NOMO-1 (cell line): ENCODE measurements around the gene RAD51B.

ENCODE experiments used
- DNase-seq, 2 experiments: peaks; one replicate each; lab custom pipeline; 2025; ENCODE audit not compliant: unreplicated experiment in 2 of 2; lab: John Stamatoyannopoulos, UW

RAD51B gene

DNA sequence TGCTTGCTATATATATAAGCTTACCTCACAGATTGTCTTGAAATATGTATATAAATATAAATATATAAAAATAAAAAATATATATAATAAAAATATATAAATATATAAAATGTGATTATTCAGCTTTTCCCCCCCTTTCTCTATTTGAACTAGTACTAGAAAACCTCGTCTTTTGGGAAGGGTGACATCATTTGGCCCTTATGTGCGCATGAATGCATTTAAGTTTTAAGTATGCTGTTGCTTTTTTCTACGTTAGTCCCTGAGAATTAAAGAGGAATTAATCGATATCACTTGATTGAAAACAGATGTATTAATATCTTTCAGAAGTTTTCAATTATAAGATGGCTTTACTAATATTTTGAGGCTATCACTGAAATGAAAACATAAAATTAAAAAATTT lies 69.9 kb downstream of the RAD51B start:
- no peak for DNase-seq

DNA sequence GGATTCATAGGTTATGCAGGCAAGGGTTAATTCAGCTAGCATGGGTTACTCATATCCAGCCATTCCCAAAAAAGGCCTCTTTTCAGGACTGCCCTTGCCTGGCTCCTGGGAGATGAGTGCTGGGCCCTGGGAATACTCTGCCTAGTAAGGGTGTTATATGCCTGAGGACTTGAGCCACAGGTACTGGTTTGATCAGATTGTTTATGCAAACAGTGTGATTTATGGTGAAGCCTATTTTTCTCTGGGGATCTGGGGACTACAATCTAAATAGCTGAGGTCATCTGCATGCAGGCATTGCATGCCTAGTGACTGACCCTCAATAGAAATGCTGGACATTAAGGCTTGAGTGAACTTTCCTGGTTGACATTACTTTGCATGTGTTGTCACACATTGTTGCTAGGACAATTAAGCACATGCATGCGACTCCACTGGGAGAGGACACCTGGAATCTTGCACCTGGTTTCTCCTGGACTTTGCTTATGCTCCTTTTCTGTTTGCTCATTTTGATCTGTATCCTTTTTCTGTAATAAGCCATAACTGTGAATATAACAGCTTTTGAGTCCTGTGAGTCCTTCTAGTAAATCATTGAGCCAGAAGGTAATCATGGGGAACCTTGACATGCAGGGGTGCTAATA lies 73.0 kb downstream of the RAD51B start:
- DNase-seq, result no peak

DNA sequence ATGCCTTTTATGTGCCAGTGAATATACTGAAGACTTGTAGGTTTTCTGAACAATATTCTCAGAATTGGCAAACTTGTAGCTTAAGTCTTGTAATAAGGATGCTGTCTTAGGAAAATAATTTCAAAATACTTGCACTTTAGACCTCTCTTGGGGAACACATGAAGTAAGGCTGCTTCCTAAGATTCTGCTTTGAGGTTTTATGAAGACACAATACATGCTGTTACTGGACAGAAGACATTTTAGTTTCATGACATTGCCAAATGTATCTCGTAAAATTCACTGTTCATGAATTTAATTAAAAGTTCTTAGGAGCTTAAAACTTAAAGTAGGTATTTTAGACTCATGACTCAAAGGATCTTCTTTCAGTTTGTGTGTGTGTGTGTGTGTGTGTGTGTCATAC lies 80.7 kb downstream of the RAD51B start:
- DNase-seq, result no peak

DNA sequence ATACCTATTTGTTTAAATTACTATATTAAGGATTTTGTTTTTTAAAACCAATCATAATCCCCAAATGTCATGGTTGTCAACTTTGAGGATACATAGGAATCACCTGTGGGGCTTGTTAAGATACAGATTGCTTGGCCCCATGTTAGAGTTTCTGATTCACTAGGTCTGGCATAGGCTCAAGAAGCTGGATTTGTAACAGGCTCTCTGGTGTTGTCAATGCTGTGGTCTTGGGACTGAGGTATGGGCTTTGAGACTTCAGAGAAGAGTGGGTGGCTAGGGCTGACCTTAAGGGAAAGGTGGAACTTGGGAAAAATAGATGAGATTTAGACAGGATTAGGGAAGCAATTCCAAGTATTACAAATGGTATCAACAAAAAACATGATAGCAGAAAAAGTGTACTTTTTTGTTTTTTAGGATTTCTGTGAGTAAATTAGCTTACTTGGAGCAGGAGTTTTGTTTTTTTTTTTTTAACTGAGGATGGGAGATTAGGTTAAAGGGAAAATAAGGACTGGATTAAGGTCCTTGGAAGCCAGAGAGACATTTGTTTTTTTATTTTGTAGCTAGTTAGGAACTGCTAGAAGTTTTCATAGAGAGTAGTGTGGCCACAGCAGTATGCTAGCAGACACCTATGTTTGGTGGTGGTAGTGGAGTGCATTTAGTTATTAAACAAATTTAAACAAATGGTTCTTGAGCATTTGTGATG lies 88.6 kb downstream of the RAD51B start:
- no peak for DNase-seq

DNA sequence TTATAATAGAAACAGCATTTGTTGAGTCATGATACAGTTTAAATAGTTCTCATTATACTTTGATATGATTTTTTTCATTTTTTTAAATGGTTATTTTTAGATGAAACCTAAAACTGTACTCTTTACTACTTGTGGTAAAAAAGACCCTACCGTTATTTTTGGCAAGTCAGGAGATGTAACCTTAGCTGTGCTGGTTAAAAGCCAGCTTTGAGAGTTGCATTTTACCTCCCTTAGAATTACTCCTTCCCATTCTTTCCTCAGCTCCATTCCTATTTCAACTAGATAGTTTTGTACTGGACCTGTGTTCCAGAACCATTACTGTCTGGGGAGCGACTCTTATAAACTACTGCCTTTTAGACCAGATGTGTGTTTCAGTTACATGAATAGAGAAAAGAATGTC lies 92.0 kb downstream of the RAD51B start:
- DNase-seq, result no peak

DNA sequence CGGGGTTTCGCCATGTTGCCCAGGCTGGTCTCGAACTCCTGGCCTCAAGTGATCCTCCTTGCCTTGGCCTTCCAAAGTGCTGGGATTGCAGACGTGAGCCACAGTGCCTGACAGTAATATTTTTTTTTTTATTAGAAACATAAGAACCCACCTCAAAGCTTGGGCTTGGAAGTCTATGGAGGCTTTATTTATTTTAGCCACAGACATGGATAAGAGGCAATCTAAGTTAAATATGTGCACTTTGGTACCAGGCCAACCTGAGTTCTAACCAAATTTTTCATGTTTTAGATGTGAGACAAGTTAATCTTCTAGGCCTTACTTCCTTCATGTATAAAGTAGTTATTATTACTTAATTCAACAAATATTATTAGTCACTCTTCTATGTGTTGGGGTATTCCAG lies 96.9 kb downstream of the RAD51B start:
- DNase-seq, result no peak

DNA sequence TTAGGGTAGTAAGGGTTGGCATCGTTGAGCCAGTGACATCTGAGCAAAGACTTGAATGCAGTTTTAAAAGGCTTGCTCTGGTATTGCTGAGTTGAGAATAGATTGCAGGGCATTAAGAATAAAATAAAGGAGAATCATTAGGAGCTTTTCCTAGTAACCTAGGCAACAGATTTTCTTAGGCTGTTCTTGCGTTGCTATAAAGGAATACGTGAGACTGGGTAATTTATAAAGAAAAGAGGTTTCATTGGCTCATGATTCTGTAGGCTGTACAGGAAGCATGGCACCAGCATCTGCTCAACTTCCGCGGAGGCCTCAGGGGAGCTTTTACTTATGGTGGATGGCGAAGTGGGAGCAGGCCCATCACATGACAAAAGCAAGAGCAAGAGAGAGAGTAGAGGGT lies 97.4 kb downstream of the RAD51B start:
- no peak for DNase-seq

DNA sequence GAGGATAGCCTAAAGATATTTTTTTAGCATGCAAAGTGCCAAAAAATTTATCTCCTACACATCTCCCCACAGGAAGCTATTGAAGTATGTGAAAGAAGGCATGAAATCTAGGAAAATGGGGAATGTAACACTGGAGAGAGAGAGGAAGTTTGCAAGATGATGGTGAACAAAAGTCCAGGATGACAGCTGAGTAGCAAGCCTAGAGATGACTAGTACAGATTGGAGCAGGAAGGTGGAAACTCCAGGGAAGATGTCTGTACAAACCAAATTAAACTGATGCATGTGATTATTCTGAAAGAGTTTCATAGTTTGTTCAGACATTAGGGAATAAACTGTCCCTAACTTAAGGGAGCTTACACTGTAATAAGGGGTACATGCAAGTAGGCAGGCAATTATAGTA lies 99.3 kb downstream of the RAD51B start:
- DNase-seq, result no peak

DNA sequence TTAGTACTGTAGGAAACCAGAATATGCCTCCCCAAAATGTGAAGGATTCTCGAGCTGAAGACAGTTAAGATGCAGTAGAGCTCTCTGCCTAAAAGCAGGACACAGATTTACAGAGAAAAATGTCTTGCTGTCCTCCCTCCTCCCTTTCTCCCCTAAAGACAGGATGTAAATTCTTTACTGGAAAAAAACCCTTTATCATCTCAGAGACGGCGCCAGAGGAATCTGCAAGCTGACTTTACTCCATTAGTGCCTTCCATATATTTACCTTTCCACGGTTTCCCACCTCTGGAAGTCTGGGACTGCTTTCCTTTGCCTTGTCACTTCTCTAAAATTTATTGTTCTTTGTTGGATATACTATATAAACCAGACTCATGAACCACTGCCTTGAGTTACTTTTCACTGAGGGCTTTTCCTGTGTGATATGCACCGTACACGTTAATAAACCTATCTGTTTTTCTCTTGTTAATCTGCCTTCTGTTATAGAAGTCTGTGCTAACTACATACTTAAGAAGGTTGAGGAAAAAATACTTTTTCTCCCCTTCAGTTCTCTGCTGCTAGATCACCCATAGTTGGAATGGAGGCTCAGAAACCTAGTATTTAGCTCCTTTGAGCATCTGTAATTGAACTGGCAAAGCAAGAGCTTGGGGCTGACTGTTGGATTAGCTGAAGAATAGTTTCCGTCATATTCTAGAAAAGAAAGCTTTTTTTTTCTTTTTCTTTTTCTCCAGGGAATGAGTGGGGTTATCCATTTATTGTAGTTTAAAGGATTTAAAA lies 99.9 kb downstream of the RAD51B start:
- DNase-seq, result no peak

DNA sequence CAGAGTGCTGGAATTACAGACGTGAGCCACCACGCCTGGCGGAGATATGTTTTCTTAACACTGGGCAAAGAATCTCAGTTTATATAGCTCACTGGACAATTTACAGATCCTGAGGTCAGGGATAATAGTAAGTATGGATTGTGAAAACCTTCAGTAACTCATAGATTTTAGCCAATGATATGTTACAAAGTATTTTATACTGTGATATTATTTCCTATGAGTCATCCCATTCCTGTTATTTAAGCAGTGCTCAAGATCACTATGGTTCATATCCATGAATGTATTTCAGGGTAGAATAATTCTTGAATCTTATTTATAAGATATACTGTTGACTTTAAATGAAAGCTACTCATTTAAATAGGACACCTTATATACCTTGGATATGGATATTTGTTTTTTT lies 107.2 kb downstream of the RAD51B start:
- DNase-seq, result no peak

DNA sequence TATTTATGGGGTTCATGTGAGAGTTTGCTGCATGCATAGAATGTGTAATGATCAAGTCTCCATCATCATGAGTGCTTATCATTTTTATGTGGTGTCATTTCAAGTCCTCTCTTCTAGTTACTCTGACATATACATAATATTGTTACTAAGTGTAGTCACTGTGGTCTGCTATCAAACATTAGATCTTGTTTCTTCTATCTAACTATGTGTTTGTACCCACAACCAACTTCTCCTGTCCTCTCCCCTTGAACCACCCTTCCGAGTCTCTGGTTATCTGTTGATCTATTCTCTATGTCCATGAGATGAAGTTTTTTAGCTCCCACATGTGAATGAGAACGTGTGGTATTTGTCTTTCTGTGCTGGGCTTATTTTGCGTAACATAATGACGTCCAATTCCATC lies 107.7 kb downstream of the RAD51B start:
- DNase-seq, result no peak

DNA sequence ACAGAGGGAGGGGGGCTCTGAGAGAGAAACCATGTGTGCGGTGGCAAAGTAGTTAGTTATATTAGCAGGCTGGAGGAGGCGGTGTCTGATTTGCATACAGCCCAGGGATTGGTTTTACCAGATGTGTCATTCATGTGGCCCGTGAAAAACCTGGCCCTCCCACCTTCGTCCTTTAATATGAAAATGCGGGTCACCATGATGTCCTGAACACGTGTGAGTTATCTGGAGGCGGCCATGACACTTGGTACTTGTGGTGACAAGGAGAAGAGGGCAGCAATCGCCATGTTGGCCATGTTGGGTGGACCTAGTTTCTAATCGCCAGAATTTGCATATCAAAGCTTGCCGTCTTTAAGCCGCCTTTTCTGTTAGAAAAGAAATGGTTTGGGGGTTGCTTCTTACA lies 108.8 kb downstream of the RAD51B start:
- DNase-seq, result no peak

DNA sequence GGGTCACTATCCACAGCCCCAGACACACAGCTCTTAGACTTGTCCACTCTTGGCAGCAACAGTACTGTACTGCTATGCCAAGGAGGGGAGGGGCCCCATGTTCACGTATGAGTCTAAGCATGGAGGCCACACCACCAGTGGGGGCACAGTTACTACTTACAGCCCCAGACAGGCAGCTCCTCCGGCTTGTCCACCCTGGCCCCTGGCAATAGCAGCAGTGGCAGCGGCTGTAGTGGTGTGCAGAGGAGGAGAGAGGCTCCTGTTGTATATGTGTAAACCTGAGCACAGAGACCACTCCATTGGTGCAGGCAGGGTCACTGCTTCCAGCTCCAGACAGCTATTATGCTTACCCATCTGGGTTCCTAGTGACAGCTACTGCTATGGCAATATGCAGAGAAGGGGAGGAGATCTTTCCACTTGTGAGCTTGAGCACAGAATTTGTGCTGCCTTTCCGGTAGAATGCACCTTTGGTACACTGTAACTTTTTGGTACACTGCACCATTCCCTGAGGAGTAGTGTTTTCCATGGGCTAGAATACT lies 113.2 kb downstream of the RAD51B start:
- no peak for DNase-seq

DNA sequence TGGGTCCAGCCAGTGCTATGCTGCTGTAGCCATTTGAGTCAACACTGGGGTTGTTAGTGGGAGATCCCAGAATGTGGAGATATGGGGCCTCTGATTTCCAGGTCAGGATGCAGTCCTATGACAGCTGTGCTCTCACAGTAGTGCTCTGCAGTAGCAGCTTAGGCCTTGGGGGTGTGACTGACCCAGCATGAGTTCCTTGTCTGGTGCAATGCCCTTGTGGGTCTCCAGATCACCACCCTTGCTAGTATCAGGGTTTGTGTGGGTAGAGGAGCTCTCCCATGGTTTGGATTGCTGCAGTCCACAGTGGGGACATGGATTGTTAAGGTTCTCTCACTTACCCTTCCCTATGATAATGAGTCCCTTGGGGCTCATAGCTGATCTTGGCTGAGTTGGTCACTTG lies 113.7 kb downstream of the RAD51B start:
- no peak for DNase-seq

DNA sequence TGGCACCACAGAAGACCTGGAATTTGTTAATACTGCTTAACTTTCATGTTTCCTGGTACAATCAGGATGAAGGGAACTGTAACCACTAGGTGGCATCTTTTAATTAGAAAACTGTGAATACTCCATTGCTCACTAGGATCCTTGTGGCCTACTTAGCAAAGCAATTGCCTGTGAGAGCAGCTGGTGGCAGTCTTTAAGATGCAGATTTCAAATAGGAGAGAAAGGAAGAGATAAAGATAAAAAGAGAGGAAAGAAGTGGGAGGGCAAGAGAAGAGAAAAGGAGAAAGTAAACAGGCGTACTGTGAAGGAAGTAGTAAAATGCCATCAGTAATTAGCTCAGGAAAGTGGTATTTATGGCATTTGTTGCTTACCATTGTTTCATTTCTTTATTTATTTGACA lies 114.5 kb downstream of the RAD51B start:
- DNase-seq, result peak; percentile 25 to 51

DNA sequence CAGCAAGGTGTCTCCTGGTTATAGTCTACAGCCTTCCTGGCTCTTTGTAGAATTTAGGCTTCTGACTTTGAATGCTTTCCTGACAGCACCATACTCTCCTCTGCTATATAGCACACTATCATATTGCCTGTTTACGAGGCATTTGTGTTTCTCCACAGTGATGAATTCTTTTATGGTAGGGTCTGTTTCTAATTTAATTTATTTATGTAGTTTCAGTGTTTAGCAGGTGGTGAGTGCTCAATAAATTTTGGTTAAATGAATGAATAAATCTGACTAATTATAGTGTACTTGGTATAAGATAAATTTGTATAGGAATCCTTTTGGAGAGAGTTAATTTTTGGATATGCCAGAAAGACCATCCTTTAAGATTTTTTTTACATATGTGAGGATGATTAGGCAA lies 115.3 kb downstream of the RAD51B start:
- DNase-seq, result no peak

DNA sequence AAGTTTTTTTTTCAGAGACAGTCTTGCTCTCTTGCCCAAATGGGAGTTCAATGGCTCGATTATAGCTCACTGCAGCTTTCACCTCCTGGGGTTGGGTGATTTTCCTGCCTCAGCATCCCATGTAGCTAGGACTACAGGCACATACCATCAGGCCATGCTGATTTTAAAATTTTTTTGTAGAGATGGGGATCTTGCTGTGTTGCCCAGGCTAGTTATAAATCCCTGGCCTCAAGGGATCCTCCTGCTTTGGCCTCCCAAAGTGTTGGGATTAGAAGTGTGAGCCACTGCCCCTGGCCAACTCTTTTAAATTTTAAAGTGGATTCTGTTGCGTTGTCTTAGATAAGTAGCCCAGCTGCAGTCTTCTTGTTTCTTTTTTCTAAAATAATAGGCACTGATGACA lies 115.8 kb downstream of the RAD51B start:
- no peak for DNase-seq

DNA sequence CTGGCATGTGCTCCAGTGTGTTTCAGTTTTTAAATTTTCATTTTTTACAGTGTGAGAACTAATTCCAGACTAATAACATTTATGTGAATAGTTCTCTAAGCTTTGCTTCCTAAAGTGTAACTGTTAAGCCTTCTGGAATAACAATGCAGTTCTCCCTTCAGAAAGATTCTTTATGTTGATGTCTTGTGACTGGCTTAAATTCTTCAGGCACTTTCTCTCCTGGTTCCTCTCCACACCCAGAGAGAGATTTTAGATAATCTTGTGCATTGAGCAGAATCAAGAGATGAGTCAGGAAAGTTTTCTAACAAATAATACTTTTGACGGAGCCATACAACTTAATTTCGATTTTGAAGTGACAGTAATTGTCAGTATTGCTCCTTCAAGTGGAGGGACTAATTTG lies 118.5 kb downstream of the RAD51B start:
- DNase-seq, result no peak

DNA sequence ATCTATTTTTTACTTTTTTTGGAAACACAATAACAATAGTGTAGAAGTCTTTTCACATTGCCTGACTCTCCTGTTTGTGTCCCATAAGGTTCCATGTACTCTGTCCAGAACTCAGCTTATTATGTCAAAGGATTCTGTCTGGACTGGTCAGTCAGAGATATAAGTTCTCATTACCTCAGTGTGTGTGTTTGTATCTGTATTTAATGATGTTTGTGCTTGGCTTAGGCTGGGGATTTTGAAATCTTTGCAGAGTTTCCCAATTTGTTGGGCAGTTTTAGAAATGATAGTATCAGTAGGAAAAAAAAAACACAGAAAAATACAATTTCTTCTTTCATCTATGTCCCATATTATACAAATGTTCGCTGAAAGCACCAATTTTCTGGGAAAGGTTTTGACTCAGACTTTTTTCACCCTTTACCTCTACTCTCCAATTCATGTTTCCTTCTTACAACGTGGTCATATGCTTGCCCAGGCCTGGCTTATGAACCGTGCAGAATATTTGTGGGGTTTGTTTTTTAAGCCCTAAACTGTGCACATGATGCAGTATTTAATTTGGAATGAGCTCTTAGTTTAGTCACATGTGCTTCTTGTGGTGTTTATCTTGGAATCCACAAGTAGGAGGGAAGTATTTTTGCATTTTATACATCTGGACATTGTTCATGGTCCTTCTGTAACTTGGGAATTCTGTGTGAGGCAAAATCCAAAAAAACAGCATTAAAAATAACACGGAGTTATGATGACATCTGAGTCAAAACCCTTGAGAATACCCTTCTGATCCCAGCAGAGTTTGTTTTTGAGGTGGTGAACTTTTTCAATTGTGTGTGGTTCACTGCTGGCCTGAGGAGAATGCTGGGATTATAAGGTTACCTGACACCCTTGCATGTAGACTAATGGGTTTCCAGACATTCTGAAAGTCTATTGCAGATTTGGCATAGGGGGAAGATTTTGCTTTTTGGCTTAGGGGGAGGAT lies 121.2 kb downstream of the RAD51B start:
- DNase-seq, result no peak

DNA sequence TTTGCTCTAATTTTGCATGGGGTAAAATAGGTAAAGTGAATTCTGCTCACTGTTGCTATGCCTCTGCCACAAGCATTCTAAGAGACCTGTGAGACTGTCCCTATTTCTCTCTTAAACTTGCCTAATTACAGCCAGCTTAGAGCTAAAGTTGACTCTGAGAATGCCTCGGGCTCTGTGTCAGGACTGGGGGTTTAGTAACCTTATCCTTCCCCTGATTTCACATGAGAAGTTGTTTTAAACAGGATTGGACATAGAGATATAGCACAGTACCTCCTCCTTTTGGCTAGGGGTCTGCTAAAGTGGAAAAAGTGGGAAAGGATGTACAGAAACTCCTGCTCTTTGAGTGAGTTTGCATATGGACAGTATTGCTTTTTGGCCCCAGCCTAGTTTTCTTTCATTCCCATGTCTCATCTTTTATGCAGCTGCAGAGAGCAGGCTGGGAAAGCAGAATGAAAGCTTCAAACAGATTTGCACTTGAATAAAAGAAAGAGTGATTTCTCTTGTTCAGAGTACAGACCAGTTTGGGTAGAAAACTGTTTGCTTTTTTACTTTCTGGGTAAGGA lies 122.0 kb downstream of the RAD51B start:
- no peak for DNase-seq
